ENCODE measurements around the gene CDH23.

DNA sequence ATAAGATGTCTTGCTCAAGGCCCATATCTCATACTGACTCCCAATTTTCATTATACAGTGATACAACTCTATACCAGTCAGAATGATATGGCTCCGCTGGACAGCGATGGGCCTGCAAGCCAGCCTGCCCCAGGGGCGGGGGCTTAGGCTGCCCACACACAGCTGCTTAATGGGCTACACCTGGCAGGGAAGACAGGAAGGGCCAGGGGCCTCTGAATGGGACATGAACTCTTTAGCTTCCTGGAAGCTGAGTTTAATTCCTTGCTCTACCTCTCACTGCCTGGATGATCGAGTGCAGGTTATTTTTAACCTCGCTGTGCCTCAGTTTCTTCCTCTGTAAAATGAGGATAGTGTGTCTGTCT, 210.3 kb downstream of the CDH23 start:
- no peak for TF ChIP-seq POLR2A (IDR thresholded peaks at IDR 0.05)
- TF ChIP-seq, protein P1, sequence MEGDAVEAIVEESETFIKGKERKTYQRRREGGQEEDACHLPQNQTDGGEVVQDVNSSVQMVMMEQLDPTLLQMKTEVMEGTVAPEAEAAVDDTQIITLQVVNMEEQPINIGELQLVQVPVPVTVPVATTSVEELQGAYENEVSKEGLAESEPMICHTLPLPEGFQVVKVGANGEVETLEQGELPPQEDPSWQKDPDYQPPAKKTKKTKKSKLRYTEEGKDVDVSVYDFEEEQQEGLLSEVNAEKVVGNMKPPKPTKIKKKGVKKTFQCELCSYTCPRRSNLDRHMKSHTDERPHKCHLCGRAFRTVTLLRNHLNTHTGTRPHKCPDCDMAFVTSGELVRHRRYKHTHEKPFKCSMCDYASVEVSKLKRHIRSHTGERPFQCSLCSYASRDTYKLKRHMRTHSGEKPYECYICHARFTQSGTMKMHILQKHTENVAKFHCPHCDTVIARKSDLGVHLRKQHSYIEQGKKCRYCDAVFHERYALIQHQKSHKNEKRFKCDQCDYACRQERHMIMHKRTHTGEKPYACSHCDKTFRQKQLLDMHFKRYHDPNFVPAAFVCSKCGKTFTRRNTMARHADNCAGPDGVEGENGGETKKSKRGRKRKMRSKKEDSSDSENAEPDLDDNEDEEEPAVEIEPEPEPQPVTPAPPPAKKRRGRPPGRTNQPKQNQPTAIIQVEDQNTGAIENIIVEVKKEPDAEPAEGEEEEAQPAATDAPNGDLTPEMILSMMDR (IDR thresholded peaks at IDR 0.05): no peak
